Lung microvascular endothelial cell (primary cell): ENCODE data around the gene NOPCHAP1. TPM values are rescaled to one million over a fixed set of nuclear protein-coding genes. Genes with fewer than 3 reads are reported as not detected.
A peak's percentile ranks its signal among the peaks of the same experiment; 100 is the strongest.
"Not testable (repeated sequence)": the region's sequence is repeated elsewhere in the genome, so short reads cannot be mapped to it uniquely, and the experiment has no call there.

Source experiments
- DNase-seq, 2 donors: peaks; one replicate each; pipeline versions ENCODE4 v3.0.0 to v3.0.0-alpha.2; 2010; ENCODE audit warnings: low read depth in 2 of 2
- total RNA-seq: library from RNA; depleted of rRNA; stranded (reverse); fragments of >200 nt; gene quantifications from 2 replicates; pipeline ENCODE4 v1.2.1, GENCODE V29; 2014

The NOPCHAP1 gene
- total RNA-seq, 1 donor from 2014 or later, result 8.1 TPM

- no peak for DNase-seq
Measured at GRCh38 chr12:104964856-104965205, 21.3 kb upstream of the NOPCHAP1 start.

GRCh38 chr12:104966677-104967076 lies 19.4 kb upstream of the NOPCHAP1 start:
- no peak for DNase-seq

- DNase-seq, result no peak
Measured at GRCh38 chr12:104969343-104969742, 16.8 kb upstream of the NOPCHAP1 start.

- DNase-seq, result peak in 1 of 2 donors; percentile 60
Measured at GRCh38 chr12:104971306-104971705, 14.8 kb upstream of the NOPCHAP1 start.

GRCh38 chr12:104973250-104973649 lies 12.9 kb upstream of the NOPCHAP1 start:
- DNase-seq, result no peak

GRCh38 chr12:104974626-104975290 lies 11.4 kb upstream of the NOPCHAP1 start:
- no peak for DNase-seq

- DNase-seq, result no peak
Measured at GRCh38 chr12:104975587-104976343, 10.4 kb upstream of the NOPCHAP1 start.

GRCh38 chr12:104976703-104977102 lies 9.4 kb upstream of the NOPCHAP1 start:
- no peak for DNase-seq

- not testable (repeated sequence) for DNase-seq
Measured at GRCh38 chr12:104977688-104978087, 8.4 kb upstream of the NOPCHAP1 start.

- no peak for DNase-seq
Measured at GRCh38 chr12:104985206-104985605, 910 bp upstream of the NOPCHAP1 start.

GRCh38 chr12:104990950-104991349 lies 4.8 kb downstream of the NOPCHAP1 start:
- DNase-seq, result no peak

- DNase-seq, result no peak
Measured at GRCh38 chr12:104991565-104992128, 5.5 kb downstream of the NOPCHAP1 start.

- peak in 1 of 2 donors; percentile 69 for DNase-seq
Measured at GRCh38 chr12:104994336-104994735, 8.2 kb downstream of the NOPCHAP1 start.

- DNase-seq, result no peak
Measured at GRCh38 chr12:104997541-104997940, 11.4 kb downstream of the NOPCHAP1 start.

- DNase-seq, result no peak
Measured at GRCh38 chr12:104998423-104999346, 12.6 kb downstream of the NOPCHAP1 start.

- no peak for DNase-seq
Measured at GRCh38 chr12:104999347-104999685, 13.2 kb downstream of the NOPCHAP1 start.

- no peak for DNase-seq
Measured at GRCh38 chr12:105001476-105001875, 15.4 kb downstream of the NOPCHAP1 start.

- no peak for DNase-seq
Measured at GRCh38 chr12:105013892-105014291, 27.8 kb downstream of the NOPCHAP1 start.

- no peak for DNase-seq
Measured at GRCh38 chr12:105014603-105015002, 28.5 kb downstream of the NOPCHAP1 start.

GRCh38 chr12:105015543-105015942 lies 29.4 kb downstream of the NOPCHAP1 start:
- no peak for DNase-seq

GRCh38 chr12:105018012-105018411 lies 31.9 kb downstream of the NOPCHAP1 start:
- no peak for DNase-seq

- no peak for DNase-seq
Measured at GRCh38 chr12:105018776-105019175, 32.7 kb downstream of the NOPCHAP1 start.
